HG02973 (cell line): ENCODE data around the gene GLB1L2.

Source experiments
- ATAC-seq: cut with Tn5 transposase; IDR thresholded peaks from one replicate; pipeline ENCODE4 v1.9.1; 2021; ENCODE audit warnings: moderate library complexity; ENCODE audit not compliant: unreplicated experiment

Gene GLB1L2

DNA sequence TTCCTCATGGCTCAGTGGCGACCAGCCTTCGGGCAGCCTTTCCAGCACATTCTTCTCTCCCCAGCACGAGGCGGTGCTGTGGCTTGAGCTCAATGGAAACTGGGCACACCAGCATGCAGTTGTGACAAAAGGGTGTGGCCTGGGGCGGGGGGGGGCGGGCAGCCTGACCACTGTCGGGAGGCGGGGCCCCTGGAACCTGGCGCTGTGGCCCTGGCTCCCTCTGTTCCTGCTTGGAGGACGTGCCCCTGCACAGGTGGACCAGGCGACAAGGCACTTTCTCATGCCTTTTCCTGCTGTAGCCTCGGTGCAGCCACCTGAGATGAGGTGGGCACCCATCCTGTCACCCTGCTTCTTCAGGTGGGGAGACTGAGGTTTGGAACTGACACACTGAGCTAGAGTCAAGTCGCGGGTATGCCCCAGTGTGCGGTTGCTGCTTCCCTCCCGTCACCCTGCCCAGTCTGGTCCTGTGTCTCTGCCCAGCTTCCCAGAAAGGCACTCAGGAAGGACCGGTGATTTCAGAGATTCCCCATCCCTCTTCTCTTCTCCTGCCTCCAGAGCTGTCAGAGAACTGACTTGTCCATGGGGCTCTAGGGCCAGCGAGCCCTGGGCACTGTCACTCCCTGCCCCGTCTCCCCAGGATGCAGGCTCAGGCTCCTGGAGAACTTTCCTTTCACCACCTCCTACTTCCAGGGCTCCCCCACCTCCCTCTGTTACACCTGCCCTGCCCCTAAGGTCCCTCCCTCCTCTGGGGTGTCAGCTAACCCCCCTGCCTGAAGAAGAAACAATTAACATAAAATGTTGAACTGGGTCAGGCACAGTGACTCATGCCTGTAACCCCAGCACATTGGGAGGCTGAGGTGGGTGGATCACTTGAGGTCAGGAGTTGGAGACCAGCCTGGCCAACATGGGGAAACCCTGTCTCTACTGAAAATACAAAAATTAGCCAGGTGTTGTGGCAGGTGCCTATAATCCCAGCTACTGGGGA lies 70.3 kb downstream of the GLB1L2 start:
- ATAC-seq = no peak

DNA sequence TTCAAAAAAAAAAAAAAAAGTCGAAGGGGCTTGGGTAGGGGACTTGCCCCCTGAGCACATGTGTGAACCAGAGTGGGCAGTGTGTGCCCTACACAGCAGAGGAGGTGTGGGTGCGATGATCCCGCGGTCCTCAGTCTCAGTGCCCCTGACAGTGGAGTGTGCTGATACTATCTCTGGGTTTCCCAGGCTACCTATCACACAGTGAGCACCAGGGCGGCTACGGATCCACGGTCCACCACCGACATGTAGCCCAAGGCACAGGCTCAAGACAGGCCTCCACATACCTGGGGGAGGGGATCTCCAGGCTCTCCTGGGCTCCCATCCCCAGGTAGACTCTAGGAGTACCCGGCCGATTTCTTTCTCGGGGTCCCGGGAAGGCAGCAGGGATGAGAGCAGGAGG lies 71.1 kb downstream of the GLB1L2 start:
- ATAC-seq = no peak

DNA sequence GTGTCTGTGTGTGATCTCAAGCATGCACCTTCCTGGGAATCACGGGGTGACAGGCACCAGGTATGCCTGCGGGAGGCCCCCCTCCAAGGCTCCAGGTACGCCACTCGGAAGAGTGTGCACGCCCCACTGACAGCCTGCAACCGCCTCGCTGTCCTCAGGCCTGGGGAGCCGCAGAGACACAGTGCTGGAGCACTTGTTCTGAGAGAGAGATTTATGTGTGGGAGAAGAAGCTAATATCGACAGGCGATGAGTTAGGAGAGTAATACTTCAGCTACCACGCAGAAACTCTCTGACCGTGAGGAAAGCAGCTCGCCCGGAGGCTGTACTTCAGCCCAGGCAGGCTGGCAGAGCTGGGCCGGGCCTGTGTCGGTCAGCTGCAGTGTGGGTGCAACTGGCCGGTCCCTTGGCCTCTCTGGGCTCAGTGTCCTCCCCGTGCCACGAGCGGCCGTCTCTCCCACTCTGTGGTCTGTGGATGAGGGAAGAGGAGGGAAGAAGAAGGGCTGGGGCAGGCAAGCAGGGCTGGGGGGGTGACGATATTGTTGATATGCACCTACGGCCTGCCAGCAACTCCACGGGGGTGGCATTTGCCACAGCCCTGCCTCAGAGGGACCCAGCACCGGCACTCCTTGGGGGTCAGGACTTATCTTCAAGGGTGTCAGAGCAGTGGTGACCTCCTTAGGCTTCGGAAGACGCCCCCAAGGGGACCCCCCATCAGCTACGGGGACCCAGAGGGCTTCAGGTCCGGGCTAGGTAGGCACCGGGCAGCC lies 73.0 kb downstream of the GLB1L2 start:
- ATAC-seq = no peak

DNA sequence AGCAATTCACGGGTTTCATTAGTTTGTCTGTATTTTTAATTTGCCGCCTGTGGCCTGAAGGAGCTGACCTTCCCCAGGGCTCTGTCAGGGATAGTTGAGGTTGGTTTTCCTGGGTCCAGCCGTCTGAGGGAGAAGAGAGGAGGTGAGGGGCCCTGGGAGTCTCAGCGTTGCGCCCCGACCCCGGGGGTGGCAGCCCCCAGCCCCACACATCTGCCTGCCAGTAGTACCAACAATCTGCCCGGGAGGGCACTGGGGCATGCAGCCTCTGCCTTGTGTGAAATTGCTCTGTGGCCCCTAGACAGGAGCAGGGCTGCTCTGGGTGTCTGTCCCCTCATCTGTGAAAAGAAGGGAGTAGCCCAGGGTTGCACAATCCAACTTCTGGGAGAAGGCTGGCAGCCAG lies 73.6 kb downstream of the GLB1L2 start:
- no peak for ATAC-seq

DNA sequence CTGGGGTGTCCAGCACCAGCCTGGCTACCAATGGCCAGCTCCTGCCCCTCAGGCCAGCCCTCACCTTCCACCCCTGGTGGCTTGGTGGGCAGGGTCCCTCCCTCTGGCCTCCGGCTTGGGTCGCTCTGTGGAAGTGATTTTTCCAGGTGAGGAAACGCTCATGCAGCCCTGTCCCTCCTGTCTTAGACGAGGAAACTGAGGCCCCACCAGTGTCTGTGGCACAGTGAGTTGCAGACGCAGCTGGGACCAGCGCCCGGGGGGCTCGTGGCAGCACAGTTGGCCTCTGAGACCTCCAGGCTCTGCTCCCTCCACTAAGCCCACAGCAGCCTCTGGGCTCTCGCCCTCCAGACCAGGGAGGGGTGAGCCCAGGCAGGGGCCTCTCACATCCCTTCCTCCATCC lies 74.1 kb downstream of the GLB1L2 start:
- ATAC-seq = no peak

DNA sequence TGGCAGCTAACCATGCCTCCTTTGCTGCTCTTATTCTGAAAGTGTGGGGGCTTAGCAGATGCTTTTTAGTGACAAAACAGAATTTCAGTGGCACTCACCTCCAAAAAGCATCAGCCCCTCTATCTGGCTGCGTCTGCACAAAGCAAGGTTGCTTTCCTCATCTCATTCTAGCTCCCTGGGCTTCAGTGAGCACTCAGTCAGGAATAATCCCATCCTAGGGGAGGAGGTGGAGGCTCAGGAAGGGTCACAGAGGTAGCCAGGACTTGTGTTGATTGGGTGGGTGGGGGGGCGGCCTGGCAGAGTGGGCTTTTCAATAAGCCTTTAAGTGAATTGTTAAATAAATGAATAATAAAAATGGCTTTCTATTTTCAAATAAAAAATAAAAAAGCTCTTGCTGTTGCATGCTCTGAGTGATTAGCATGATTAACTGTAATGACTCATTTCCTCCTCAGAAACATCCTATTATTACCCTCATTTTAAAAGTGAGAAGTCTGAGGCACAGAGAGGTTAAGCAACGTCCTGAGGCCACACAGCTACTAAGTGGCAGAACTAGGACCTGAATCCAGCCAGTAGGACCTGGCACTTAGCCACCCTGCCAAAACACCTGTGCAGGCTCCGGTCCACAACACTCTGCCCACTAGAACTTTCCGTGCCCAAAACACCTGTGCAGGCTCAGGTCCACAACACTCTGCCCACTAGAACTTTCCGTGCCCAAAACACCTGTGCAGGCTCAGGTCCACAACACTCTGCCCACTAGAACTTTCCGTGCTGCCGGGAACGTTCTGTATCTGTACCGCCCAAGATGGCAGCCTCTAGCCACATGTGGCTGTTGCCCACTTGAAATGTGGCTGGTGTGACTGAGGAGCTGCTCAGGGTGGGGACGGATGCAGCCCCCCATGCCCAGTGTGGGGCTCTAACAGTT lies 74.7 kb downstream of the GLB1L2 start:
- no peak for ATAC-seq

DNA sequence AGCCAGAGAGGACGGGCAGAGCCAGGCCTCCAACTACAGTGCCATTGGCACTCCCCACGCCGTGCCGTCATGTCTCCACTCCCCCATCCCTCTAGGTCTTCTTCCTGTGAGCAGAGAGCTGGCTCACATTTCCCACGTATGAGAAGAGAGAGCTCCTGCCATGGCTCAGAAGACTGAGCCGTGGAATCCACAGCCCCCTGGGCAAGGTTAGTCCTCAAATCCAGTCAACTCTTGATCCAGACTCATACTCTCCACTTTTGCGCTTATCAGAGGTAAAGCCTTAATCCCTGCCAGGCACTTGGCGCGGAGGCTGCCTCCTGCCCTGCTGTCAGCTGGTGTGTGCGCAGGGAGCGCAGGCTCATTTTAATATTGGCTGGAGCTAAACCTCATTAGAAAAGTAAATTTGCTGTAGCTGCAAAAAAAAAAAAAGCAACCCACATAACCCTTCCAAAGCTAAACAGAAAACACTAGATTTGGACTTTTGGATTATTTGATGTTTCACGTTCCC lies 75.6 kb downstream of the GLB1L2 start:
- no peak for ATAC-seq

DNA sequence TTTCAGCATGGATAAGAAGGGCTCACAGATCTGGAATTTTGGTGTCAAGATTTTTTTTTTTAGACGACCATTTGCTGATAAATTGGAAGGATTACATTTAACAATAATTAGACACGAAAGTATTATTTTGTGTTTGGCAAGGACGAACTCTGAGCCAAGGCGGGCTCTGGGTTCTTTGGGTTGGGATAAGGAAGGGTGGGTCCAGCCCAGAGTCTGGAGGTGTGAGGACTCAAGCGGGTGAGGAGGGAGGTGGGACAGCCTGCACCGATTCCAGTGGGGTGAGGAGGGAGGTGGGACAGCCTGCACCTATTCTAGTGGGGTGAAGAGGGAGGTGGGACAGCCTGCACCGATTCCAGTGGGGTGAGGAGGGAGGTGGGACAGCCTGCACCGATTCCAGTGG lies 76.1 kb downstream of the GLB1L2 start:
- no peak for ATAC-seq

DNA sequence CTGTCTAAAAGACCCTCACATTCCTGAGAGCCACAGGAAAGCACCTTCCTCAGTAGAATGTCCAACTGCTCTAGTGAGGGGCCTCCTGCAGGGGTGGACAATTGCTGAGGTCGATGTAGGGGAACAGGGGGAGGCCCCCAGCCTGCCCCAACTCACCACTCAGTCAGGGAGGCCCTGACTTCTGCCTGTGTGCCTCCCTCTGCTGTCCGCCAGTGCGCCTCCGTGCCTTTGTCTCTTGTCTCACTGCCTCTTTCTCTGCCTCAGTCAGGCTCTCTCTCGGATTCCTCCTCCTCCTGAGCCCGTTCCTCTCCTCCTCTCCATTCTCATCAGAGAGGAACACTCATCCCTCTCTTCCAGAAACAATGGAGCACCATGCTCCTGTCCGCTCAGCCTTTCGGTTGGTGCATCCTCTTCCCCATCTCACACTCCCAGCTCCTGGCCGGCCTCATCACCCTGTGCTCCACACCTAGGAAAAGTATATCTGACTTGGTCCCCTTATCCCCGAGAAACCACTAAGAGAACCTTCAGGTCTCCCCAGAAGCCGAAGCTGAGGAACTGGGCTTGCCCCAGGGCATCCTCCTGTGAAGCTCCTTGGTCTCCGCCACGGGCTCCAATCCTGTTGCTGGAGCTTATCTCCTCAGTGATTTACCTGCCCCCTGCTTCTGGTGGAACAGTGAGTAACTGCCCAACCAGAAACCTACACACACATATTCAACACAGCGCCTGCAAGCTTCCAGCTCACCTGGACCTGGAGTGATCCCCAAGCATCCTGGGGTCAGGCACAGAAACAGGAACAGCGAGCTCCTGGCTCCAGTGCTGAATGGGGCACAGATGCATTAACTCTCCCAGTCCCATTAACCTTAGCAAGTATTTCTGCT lies 78.0 kb downstream of the GLB1L2 start:
- no peak for ATAC-seq

DNA sequence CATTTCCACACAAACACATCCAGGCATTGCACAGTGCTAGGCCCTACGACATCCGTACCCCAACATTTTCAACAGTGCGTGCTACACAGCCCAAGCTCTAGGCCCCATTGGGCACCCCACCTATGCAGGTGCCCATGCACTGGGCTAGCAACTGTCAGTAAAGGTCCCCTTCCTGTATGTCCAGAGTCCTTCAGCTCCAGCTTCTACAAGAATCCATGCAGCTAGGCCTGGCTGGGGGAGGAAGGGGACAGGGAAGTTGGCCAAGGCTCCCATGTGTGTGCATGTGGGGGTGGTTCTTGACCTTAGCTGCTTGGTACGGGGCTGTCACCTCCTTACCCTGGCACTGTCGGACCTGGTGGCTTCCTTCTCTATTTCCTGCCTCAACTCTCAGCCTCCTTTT lies 79.0 kb downstream of the GLB1L2 start:
- ATAC-seq = no peak

DNA sequence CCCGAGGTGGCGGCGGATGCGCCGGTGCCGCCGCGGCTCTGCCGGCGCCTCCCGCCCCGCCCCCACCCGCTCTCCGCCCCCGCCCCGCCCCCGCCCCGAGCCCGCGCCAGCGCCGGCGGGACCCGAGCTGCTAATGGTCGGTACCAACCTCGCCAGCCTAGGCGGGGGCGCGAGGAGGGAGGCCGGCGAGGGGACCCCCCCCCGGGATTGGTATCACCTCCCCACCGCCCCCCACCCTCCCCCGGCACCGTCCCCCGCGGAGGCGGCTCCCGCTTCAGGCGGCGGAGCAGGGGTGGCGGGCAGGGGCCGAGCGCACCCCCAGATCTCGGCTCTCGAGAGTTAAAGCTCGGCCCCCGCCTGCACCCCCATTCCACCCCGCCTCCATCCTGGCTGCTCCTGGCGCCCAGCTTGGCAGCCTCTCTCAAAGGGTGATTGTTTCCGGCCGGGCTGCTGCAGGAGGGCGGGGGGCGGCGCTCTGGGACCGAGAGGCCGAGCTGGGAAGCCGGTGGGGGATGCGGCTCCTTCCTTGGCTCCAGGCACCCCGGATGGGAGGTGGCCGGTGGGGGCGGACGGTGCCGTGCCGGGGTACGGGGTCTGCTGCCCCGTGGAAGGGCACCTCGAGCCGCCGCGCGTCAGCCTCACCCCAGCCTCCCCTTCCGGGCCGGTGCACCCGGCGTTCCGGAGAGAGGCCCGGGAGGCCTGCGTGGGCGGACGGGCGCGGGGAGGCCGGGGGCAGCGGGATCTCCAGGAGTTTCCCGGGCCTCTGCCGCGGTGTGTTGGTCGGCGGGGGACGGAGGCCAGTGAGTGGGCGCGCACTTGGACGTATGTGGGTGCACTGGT lies 80.6 kb downstream of the GLB1L2 start, which contains the start of gene B3GAT1:
Gene B3GAT1, minus strand, starts transcription at position 40 of the 840 bp plus-strand sequence. CDS start 24,583 bp downstream, outside the sequence.
- no peak for ATAC-seq

DNA sequence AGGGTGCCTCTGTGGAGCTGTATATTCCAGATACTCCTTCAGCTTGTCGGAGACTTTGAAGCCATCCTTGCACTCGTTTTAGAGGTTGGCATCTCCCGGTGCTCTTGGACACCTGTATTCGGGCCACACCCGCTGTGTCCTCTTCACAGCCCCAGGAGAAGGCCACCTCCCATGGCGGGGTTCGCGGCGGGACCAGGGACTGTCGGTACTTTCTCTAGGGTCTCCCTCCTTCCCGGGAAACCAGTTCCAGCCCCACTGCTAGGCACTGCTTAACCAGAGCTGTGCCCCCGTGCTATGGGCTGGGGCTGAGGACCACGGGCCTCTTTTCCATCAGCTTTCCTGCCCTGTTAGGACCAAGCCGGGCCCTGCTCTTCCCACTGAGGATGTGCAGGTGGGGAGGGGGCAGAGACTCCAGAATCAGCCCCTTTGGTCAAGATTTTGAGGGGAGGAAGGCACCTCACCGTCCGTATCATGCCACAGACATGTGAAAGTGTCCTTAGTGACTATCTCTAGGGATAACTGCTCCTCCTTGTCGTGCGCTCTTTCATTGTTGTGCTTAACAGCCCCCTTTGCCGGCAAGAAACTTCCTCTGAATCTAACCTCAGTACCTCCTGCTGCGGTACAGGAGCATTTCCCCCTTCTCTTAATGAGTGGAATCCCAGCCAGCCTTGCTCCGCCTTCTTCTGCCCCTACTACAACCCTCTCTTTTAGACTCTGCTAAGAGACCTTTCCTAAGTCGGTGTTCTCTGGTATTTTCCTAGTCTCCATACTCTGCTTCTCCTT lies 81.4 kb downstream of the GLB1L2 start:
- ATAC-seq = no peak

DNA sequence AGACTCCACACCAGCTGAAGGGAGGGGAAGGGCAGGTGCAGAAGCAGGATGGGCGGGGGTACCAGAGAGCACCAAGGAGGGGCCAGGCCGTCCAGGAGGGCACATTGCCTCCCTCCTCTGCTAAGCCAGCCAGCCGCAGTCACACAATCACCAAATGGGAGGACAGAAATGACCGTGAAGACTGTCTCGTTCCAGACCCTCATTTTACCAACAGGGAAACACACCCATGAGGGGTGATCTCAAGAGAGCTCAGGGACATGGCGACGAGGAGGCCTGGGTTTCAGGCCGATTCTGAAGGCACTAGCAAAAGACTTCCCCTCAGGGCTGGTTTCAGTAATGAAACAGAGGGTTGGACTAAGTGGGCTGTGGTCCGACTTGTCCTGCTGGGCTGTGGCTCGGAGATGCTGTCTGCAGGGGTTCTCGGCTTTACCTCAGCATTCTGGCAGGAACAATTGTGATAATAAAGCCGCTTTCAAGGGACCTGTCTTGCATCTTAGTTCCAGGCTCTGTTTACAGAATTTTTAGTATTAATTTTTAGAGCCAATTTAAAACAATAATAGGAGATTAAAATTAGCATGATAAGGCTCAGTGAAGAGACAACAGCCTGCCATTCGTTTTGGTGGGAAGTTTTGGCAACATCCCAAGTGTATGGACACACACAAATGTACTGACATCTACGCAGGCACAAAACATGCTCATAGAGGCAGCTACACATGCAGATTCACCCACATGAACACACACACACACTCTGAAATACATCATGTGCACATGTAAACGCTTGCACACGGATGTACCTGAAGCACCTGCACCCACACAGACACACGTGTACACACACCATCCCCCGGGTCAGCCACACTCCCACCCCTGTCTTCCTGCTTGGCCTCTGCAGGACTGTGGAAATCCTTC lies 82.3 kb downstream of the GLB1L2 start:
- no peak for ATAC-seq

DNA sequence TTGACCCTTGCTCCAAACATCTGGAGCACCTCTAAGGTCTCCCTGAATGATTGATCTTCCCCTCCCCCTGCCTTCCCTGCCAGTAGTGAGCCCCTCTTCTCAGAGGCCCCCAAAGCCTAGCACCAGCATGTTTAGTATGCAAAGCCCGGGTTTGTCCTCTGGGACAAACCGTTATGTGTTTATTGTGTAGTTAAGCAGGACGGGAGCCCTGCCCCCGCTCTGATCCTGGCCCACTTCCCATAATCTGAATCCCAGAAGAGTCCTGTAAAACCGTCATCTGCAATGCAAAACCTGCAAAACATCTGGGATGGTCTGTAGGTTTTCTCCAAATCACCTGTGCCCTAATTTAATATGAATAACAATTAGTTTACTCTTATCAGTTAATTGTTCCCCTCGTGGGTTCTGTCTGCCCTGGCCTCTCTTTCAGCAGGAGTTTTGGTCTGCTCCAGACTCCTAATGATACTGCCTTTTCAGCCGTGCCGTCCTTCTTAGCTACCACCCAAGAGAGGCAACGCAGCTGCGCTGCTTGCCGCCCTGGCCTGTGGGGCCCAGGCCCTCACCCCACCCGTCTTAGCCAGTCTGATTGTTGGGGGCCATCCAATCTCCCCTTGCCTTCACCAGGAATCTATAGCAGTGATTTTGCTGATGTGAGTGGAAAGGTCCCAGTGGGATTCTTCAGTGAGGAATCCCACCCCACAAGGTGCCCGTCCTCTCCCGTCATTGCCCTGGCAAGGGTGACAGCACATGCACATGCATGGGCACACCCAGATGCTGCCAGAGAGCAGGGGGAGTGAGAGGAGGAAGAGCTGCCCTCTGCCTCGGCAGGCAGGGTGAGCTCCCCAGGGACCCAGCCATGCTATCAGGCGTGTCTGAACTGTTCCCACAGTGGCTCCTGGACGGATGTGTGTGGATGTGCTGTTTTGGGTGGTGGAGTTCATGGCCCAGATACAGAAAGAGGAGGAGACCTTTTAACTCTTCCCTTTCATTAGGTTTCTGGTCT lies 83.3 kb downstream of the GLB1L2 start:
- ATAC-seq = no peak

DNA sequence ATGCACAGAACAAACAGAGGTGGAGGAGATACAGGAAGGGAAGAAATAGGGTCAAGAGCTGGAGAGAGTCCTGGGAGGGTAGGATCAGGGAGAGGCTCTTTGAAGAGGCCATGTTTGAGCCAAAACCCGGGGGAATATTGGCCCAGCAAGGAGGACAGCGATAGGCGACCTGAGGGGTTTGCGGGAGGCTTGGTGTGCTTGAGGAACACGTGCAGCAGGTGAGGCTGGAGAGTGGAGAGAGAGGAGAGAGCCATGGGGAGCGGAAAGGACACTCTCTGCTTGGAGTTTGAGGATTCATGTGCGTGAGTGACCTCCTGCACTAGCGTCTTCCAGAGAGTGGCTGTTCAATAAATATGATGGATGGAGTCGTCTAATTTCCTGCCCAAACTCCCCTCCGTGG lies 84.9 kb downstream of the GLB1L2 start:
- ATAC-seq = no peak
